HG03039 (cell line): ENCODE data around the gene ZNF133.

Source experiments
- ATAC-seq: cut with Tn5 transposase; IDR thresholded peaks from one replicate; pipeline ENCODE4 v1.9.1; 2021; ENCODE audit warnings: mild to moderate bottlenecking, moderate library complexity; ENCODE audit not compliant: unreplicated experiment

The ZNF133 gene

DNA sequence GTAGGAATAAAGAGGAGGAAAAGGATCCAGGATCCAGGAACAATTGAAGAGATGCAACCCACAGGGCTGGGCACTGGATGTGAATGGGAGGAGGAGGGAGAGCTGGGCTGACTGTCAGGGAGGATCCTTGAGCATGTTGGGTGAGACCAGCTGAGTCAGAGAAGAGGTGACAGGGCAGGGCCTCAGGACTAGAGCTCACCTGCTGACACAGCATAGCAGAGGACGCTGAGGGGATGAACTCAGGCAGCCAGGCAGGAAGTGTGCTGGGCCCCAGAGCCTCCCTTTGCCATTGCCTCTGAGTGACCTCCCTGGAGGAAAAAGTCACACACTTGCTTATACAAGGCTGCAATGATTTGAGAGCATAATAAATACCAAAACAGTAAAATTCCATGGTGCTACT, 72.3 kb downstream of the ZNF133 start:
- no peak for ATAC-seq

DNA sequence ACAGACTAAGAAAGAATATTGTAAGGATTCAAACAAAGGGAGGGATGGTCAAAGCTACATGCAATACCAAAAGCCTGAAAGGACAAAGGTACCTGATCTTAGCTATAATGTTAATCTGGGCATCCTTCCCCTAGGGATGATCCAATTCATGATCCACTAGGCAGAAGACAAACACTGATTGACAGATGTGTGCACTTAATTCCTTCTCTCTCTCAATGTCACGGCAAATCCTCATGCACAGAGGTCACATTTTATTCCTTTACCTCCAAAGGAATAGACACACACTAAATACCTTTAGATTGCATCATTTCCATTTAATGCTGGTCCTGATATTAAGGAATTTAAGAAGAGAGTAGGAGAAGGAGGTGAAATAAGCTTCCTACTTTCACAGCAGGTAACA, 73.4 kb downstream of the ZNF133 start:
- ATAC-seq: no peak

DNA sequence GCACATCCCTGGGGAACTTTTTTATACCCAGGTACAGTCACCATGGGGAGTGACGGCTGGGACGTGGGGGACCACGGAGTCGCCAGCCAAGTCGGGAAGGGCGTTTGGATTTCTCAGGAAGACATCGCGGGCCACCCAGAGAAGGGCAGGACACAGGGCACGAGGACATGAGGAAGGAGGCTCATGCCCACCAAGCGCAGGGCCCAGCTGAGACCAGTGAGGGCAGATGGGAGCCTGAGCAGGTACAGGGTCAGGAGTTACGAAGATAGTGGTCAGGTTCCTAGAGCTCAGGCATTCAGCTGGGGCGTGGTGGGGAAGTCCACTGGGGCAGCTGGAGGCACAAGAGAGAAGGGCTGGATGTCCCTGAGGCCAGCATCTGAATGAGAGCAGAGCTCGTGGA, 74.6 kb downstream of the ZNF133 start:
- no peak for ATAC-seq

DNA sequence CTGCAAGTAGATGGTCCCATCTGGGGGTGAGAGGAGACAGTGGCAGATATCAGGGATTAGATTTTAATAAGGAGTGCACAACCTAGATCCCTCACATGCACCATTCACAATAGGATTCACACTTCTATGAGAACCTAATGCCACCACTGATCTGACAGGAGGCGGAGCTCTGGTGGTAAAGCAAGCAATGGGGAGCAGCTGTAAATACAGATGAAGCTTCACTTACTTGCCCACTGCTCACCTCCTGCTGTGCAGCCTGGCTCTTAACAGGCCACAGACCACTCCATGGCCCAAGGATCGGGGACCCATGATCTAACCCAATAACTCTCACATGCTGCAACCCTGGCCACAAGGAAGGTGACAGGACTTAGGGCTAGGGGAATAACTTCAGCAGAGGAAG, 75.4 kb downstream of the ZNF133 start:
- no peak for ATAC-seq

DNA sequence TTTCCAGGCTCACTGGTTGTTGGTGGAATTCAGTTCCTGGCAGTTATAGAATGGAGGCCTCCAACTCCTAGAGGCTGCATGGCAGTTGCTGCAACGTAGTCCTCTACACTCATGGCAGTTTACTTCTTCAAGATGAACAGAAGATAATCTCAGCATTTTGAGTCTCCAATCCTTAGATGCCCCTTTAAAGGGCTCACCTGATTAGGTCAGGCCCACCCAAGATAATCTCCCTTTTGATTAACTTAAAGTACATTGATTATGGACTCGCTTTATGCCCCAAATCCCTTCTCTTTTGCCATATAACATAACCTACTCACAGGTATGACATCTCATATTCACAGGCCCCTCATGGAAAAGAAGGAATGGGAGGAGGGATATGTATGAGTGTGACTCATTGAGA, 76.4 kb downstream of the ZNF133 start:
- no peak for ATAC-seq
